Measurements from ENCODE around the gene RAB19. TPM values are rescaled to one million over a fixed set of nuclear protein-coding genes. Genes with fewer than 3 reads are reported as not detected.

The RAB19 gene
- polyA plus RNA-seq, 1 donor from 2014 or later = not detected

GRCh38 chr7:140433396-140433795 lies 29.5 kb downstream of the RAB19 start:
- Histone ChIP-seq H3K79me2 (replicated peaks; ENCODE audit: insufficient read depth, low read length) (no peaks in the 10 kb centered on the region), H3K4me2 (ENCODE audit: low read length) (no peak overlapping the region), H2AFZ (ENCODE audit: low read depth, low read length) (no peak overlapping the region), H3K4me3 (ENCODE audit: low read length) (no peak overlapping the region), H4K20me1 (ENCODE audit: insufficient read depth) (no peaks in the 10 kb centered on the region), H3K27me3 (ENCODE audit: insufficient read depth, low read depth, low read length) (no peaks in the 10 kb centered on the region), H3F3A (ENCODE audit: insufficient read depth, low read length, poor library complexity, severe bottlenecking) (no peaks in the 10 kb centered on the region), H3K27ac (ENCODE audit: low read length) (no peak overlapping the region), H3K9me3 (ENCODE audit: low read length) (no peaks in the 10 kb centered on the region), H3K9me2 (ENCODE audit: insufficient read depth, low read length) (no peaks in the 10 kb centered on the region), H3K9ac (ENCODE audit: low read length) (no peak overlapping the region), H3K36me3 (ENCODE audit: insufficient read depth, low read length) (no peaks in the 10 kb centered on the region)
- TF ChIP-seq RAD21 (conservative IDR thresholded peaks at IDR 0.05) = no peak
- TF ChIP-seq TAF1 (IDR thresholded peaks at IDR 0.05; ENCODE audit: low read depth) = no peak
- TF ChIP-seq, protein P1, sequence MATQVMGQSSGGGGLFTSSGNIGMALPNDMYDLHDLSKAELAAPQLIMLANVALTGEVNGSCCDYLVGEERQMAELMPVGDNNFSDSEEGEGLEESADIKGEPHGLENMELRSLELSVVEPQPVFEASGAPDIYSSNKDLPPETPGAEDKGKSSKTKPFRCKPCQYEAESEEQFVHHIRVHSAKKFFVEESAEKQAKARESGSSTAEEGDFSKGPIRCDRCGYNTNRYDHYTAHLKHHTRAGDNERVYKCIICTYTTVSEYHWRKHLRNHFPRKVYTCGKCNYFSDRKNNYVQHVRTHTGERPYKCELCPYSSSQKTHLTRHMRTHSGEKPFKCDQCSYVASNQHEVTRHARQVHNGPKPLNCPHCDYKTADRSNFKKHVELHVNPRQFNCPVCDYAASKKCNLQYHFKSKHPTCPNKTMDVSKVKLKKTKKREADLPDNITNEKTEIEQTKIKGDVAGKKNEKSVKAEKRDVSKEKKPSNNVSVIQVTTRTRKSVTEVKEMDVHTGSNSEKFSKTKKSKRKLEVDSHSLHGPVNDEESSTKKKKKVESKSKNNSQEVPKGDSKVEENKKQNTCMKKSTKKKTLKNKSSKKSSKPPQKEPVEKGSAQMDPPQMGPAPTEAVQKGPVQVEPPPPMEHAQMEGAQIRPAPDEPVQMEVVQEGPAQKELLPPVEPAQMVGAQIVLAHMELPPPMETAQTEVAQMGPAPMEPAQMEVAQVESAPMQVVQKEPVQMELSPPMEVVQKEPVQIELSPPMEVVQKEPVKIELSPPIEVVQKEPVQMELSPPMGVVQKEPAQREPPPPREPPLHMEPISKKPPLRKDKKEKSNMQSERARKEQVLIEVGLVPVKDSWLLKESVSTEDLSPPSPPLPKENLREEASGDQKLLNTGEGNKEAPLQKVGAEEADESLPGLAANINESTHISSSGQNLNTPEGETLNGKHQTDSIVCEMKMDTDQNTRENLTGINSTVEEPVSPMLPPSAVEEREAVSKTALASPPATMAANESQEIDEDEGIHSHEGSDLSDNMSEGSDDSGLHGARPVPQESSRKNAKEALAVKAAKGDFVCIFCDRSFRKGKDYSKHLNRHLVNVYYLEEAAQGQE (IDR thresholded peaks at IDR 0.05; ENCODE audit: borderline replicate concordance) = no peak
- no peak for TF ChIP-seq CTCF (IDR thresholded peaks at IDR 0.05; ENCODE audit: poor library complexity, severe bottlenecking)
- TF ChIP-seq SMC3 (conservative IDR thresholded peaks at IDR 0.05; ENCODE audit: poor library complexity) = no peak
- no peak for TF ChIP-seq MXI1 (conservative IDR thresholded peaks at IDR 0.05; ENCODE audit: poor library complexity, severe bottlenecking)
- TF ChIP-seq POLR2AphosphoS5 (IDR thresholded peaks at IDR 0.05) = no peak
- no peak for TF ChIP-seq EZH2 (IDR thresholded peaks at IDR 0.05; ENCODE audit: borderline replicate concordance, insufficient read depth, low read length, poor library complexity, severe bottlenecking)
- no peak for TF ChIP-seq EP300 (conservative IDR thresholded peaks at IDR 0.05; ENCODE audit: poor library complexity, severe bottlenecking)

- H3K4me3 ChIP-seq (ENCODE audit: low read length) = no peak overlapping the region
Observed at GRCh38 chr7:140435252-140435895, 31.5 kb downstream of the RAB19 start.

More at GRCh38 chr7:140435252-140435895, 31.5 kb downstream of the RAB19 start:
- Histone ChIP-seq H3K9me2 (ENCODE audit: insufficient read depth, low read length) (no peaks in the 10 kb centered on the region), H3K9ac (ENCODE audit: low read length) (no peak overlapping the region), H3F3A (ENCODE audit: insufficient read depth, low read length, poor library complexity, severe bottlenecking) (no peaks in the 10 kb centered on the region), H3K79me2 (replicated peaks; ENCODE audit: insufficient read depth, low read length) (no peaks in the 10 kb centered on the region), H3K36me3 (ENCODE audit: insufficient read depth, low read length) (no peaks in the 10 kb centered on the region), H4K20me1 (ENCODE audit: insufficient read depth) (no peaks in the 10 kb centered on the region), H3K27ac (ENCODE audit: low read length) (no peak overlapping the region), H3K27me3 (ENCODE audit: insufficient read depth, low read depth, low read length) (no peaks in the 10 kb centered on the region), H3K4me2 (ENCODE audit: low read length) (no peak overlapping the region), H3K9me3 (ENCODE audit: low read length) (no peaks in the 10 kb centered on the region), H2AFZ (ENCODE audit: low read depth, low read length) (no peak overlapping the region)
- TF ChIP-seq EZH2 (IDR thresholded peaks at IDR 0.05; ENCODE audit: borderline replicate concordance, insufficient read depth, low read length, poor library complexity, severe bottlenecking) (no peak), EP300 (conservative IDR thresholded peaks at IDR 0.05; ENCODE audit: poor library complexity, severe bottlenecking) (no peak), SMC3 (conservative IDR thresholded peaks at IDR 0.05; ENCODE audit: poor library complexity) (no peak), RAD21 (conservative IDR thresholded peaks at IDR 0.05) (no peak), MXI1 (conservative IDR thresholded peaks at IDR 0.05; ENCODE audit: poor library complexity, severe bottlenecking) (no peak), TAF1 (IDR thresholded peaks at IDR 0.05; ENCODE audit: low read depth) (no peak), CTCF (IDR thresholded peaks at IDR 0.05; ENCODE audit: poor library complexity, severe bottlenecking) (no peak), POLR2AphosphoS5 (IDR thresholded peaks at IDR 0.05) (no peak)
- TF ChIP-seq, protein P1 (IDR thresholded peaks at IDR 0.05; ENCODE audit: borderline replicate concordance) = no peak
